Endodermal cell (in vitro differentiated cells): Measurements from ENCODE around the gene HTR6. TPM values are rescaled to one million over a fixed set of nuclear protein-coding genes. Genes with fewer than 3 reads are reported as not detected.

ENCODE experiments used
- DNase-seq: peaks from one replicate; pipeline ENCODE4 v3.0.0-alpha.2; 2017
- H3K27ac ChIP-seq: 2 replicates; pipeline ENCODE4 v1.5.1; 2013; ENCODE audit warnings: mild to moderate bottlenecking, low read depth, low read length, moderate library complexity
- H3K27me3 ChIP-seq: 2 replicates; pipeline ENCODE4 v1.6.1; 2013; ENCODE audit warnings: mild to moderate bottlenecking, low read length, moderate library complexity; ENCODE audit not compliant: insufficient read depth, control insufficient read depth, poor library complexity, severe bottlenecking
- H3K36me3 ChIP-seq: 2 replicates; pipeline ENCODE4 v1.7.0; 2013; ENCODE audit warnings: mild to moderate bottlenecking, low read length, moderate library complexity; ENCODE audit not compliant: control insufficient read depth, insufficient read depth
- H3K4me1 ChIP-seq: one replicate; pipeline ENCODE4 v1.7.0; 2013; ENCODE audit warnings: low read length; ENCODE audit not compliant: control insufficient read depth, insufficient read depth
- H3K4me3 ChIP-seq: 2 replicates; pipeline ENCODE4 v1.5.1; 2013; ENCODE audit warnings: mild to moderate bottlenecking, low read length, moderate library complexity
- H3K9ac ChIP-seq: 2 replicates; pipeline ENCODE4 v1.6.1; 2013; ENCODE audit warnings: mild to moderate bottlenecking, low read length, moderate library complexity; ENCODE audit not compliant: poor library complexity, severe bottlenecking; ENCODE audit errors: extremely low read depth
- H3K9me3 ChIP-seq: 2 replicates; pipeline ENCODE4 v1.6.1; 2013; ENCODE audit warnings: mild to moderate bottlenecking, low read length, moderate library complexity; ENCODE audit not compliant: control insufficient read depth
- H3K27ac Mint-ChIP-seq: 2 replicates; pipeline ENCODE4 v1.8.0; 2020; ENCODE audit warnings: mixed read lengths
- H3K27me3 Mint-ChIP-seq: 2 replicates; pipeline ENCODE4 v1.8.0; 2021; ENCODE audit warnings: mild to moderate bottlenecking, mixed read lengths; ENCODE audit not compliant: insufficient read depth
- H3K36me3 Mint-ChIP-seq: 2 replicates; pipeline ENCODE4 v1.8.0; 2020; ENCODE audit warnings: low read depth, mixed read lengths
- H3K4me1 Mint-ChIP-seq: 2 replicates; pipeline ENCODE4 v1.8.0; 2020; ENCODE audit warnings: mixed read lengths
- H3K4me3 Mint-ChIP-seq: 2 replicates; pipeline ENCODE4 v1.8.0; 2020; ENCODE audit warnings: mild to moderate bottlenecking, moderate library complexity, mixed read lengths
- H3K9me3 Mint-ChIP-seq: 2 replicates; pipeline ENCODE4 v1.8.0; 2020; ENCODE audit warnings: mild to moderate bottlenecking, mixed read lengths
- WGBS, 2 experiments: methylation state at CpG; one replicate each; pipeline versions ENCODE4 v1.1.5 to v1.1.7; 2013; ENCODE audit warnings: missing lambda C conversion rate in 2 of 2, mixed read lengths in 1 of 2; ENCODE audit not compliant: insufficient coverage in 1 of 2, insufficient read length in 1 of 2; 5-methylcytosine and 5-hydroxymethylcytosine counted together
- total RNA-seq, 2 donors: library from RNA; stranded (reverse); fragmentation: NEBNext Ultra II Directional in 1 of 2; extraction: Animal tissue kit (Norgen Biotek cat#: 25700) in 1 of 2; gene quantifications; 2 replicates in 1 of 2; 3 replicates in 1 of 2; pipeline ENCODE4 v1.2.1, GENCODE V29; 2021
- TF ChIP-seq, protein P1 (sequence below): fragments of 200-600 bp; sonication (generic); conservative IDR thresholded peaks from 2 replicates; pipeline ENCODE4 v1.5.0; 2021; ENCODE audit warnings: antibody characterized with exemption, mild to moderate bottlenecking

HTR6 gene
- total RNA-seq, 2 donors from 2014 or later, result 0.31 TPM; not detected in 1

DNA sequence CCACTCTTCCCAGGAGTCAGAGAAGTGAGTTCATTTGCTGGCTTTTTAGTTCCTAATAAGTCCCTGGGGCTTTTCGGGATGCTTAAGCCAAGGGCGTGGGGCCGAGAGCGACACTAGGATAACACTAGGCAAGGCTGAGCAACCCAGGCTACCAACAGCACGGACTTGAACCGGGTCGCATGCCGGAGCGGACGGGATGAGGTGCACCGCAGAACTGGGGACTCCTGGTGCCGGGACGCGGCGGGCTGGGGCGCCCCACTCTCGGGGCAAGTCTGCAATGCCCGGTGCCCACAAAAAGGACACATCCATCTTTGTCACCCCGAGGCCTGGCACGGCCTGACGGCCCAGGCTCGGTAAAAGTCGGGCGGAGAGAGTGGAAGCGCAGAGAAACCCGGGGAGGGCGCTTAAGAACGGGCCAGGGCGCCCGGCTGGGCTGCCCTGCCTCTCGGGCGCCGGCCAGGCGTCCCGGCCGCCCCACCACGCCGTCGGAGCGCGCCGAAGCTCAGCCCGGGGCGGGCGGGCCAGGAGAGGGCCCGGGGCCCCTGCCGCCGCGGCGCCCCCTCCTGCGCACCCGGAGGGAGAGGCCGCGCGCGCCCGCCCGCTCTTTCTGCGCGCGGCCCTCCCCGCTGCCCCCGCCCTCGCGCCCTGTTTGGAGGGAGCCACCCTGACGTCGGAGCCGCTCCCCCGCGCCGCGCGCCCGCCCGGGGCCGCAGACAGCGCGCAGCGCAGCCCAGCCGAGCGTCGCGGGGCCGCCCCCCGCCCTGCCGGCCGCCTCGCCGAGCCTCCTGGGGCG is 20.9 kb upstream of the HTR6 start, which contains the start of gene NBL1:
Gene NBL1, plus strand, starts transcription at position 710 of the 793 bp plus-strand sequence. CDS start 10,720 bp downstream, outside the sequence.
- Histone ChIP-seq H3K4me3 (peak within 1 kb of the TSS; percentile 86), H3K9me3 (no peaks in the 10 kb centered on the region), H3K9ac (peak within 1 kb of the TSS; percentile 82), H3K27ac (no peak within 1 kb of the TSS), H3K27me3 (peaks cover 13% of the 10 kb centered on the region), H3K36me3 (no peaks in the 10 kb centered on the region), H3K4me1 (peaks cover 11% of the 10 kb centered on the region)
- WGBS, 2 experiments, result 8 to 9% methylated on average over 18 to 90 of the region's 90 CpGs
- H3K36me3 Mint-ChIP-seq, result no peaks in the 10 kb centered on the region
- peaks cover 27% of the 10 kb centered on the region for H3K4me1 Mint-ChIP-seq
- H3K27ac Mint-ChIP-seq, result peak within 1 kb of the TSS; percentile 86
- DNase-seq, result peak; percentile 76
- no peaks in the 10 kb centered on the region for H3K9me3 Mint-ChIP-seq
- H3K4me3 Mint-ChIP-seq, result peak within 1 kb of the TSS; percentile 86
- peaks cover 43% of the 10 kb centered on the region for H3K27me3 Mint-ChIP-seq
- TF ChIP-seq, protein P1, sequence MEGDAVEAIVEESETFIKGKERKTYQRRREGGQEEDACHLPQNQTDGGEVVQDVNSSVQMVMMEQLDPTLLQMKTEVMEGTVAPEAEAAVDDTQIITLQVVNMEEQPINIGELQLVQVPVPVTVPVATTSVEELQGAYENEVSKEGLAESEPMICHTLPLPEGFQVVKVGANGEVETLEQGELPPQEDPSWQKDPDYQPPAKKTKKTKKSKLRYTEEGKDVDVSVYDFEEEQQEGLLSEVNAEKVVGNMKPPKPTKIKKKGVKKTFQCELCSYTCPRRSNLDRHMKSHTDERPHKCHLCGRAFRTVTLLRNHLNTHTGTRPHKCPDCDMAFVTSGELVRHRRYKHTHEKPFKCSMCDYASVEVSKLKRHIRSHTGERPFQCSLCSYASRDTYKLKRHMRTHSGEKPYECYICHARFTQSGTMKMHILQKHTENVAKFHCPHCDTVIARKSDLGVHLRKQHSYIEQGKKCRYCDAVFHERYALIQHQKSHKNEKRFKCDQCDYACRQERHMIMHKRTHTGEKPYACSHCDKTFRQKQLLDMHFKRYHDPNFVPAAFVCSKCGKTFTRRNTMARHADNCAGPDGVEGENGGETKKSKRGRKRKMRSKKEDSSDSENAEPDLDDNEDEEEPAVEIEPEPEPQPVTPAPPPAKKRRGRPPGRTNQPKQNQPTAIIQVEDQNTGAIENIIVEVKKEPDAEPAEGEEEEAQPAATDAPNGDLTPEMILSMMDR, result no peak

DNA sequence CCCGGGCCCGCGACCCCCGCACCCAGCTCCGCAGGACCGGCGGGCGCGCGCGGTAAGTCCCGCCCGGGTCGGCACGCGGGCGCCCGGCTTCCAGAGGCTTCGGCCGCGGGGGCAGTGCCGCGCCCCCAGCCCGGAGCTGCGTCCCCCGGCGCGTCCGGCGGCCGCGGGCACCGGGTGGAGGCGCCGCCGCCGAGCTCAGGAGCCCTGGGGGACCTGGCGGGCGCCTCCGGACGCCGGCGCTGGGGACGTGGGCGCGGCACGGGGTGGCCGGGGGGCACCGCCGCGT is 20.3 kb upstream of the HTR6 start:
- Mint-ChIP-seq H3K4me3 (peak overlapping the region; percentile 86), H3K36me3 (peaks cover 2% of the 10 kb centered on the region), H3K27ac (no peak overlapping the region), H3K4me1 (peaks cover 27% of the 10 kb centered on the region), H3K9me3 (no peaks in the 10 kb centered on the region), H3K27me3 (peaks cover 43% of the 10 kb centered on the region)
- peaks cover 13% of the 10 kb centered on the region for H3K27me3 ChIP-seq
- H3K36me3 ChIP-seq, result no peaks in the 10 kb centered on the region
- 0% methylated on average over 51 of the region's 51 CpGs; no CpG with 5 or more reads in 1 of the 2 experiments for WGBS, 2 experiments
- DNase-seq, result no peak
- peak overlapping the region; percentile 82 for H3K9ac ChIP-seq
- no peak overlapping the region for H3K27ac ChIP-seq
- no peaks in the 10 kb centered on the region for H3K9me3 ChIP-seq
- peak overlapping the region; percentile 86 for H3K4me3 ChIP-seq
- TF ChIP-seq, protein P1, result no peak
- H3K4me1 ChIP-seq, result peaks cover 11% of the 10 kb centered on the region

DNA sequence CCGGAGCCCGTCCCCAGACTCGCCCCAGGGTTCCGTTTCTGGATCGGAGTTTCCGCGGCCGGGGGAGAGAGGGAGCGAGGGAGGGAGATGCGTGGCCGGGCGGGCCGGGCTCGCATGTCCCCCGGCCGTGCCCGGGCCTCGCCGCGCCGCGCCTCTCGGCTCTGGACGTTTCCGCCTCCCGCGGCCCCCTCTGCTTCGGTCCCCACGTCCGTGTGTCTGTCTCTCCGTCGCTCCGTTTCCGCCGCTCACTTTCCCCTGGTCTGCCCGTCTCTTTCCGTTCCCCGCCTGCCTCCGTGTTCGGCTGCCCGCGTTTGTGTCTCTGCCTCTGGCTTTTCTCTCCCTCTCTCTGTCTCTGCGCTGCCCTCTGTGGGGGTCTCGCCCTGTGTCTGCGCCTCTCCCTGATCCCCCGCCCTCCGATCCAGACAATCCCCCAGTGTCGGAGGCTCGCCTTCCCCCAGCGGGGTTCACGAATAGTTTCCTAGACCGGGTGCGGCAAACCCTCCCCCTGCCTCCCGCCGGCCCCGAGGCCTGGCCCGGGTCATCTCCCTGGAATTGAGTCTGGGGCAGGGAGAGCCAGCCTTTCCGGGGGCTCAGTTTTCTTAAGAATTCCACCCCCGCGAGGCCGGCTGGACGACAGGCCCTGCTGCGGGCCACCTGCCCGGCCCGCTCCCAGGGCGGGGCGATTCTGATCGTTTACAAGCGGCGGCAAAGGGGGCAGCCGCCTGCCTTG is 19.8 kb upstream of the HTR6 start:
- WGBS, 2 experiments, result 1 to 2% methylated on average over 48 to 71 of the region's 71 CpGs
- Mint-ChIP-seq H3K9me3 (no peaks in the 10 kb centered on the region), H3K36me3 (peaks cover 2% of the 10 kb centered on the region), H3K27ac (peak overlapping the region; percentile 86), H3K27me3 (peaks cover 43% of the 10 kb centered on the region), H3K4me1 (peaks cover 27% of the 10 kb centered on the region), H3K4me3 (peak overlapping the region; percentile 86)
- H3K27ac ChIP-seq, result no peak overlapping the region
- H3K27me3 ChIP-seq, result peaks cover 13% of the 10 kb centered on the region
- H3K36me3 ChIP-seq, result no peaks in the 10 kb centered on the region
- peak overlapping the region; percentile 86 for H3K4me3 ChIP-seq
- DNase-seq, result peak; percentile 80
- TF ChIP-seq, protein P1, result no peak
- no peaks in the 10 kb centered on the region for H3K9me3 ChIP-seq
- H3K9ac ChIP-seq, result peak overlapping the region; percentile 82
- peaks cover 11% of the 10 kb centered on the region for H3K4me1 ChIP-seq
